MM.1S (cell line): ENCODE data around the gene C1orf56.
A peak's percentile ranks its signal among the peaks of the same experiment; 100 is the strongest.

Experiments
- DNase-seq: peaks from one replicate; pipeline ENCODE4 v3.0.0-alpha.2; 2015
- H2AFZ ChIP-seq: fragments of 300-600 bp; sonication (generic); 2 replicates; pipeline ENCODE4 v1.6.0; 2016; ENCODE audit warnings: antibody characterized with exemption, low read length
- H3F3A ChIP-seq: fragments of 300-600 bp; sonication (generic); 2 replicates; pipeline ENCODE4 v1.6.1; 2016; ENCODE audit warnings: mild to moderate bottlenecking, antibody characterized with exemption, low read length, moderate library complexity, mixed read lengths; ENCODE audit not compliant: insufficient read depth
- H3K27ac ChIP-seq: fragments of 300-600 bp; sonication (generic); 2 replicates; pipeline ENCODE4 v1.5.1; 2016; ENCODE audit warnings: mild to moderate bottlenecking, low read length
- H3K27me3 ChIP-seq: fragments of 300-600 bp; sonication (generic); replicated peaks from 2 replicates; pipeline ENCODE4 v1.6.0; 2016; ENCODE audit warnings: low read length; ENCODE audit not compliant: insufficient read depth
- H3K36me3 ChIP-seq: fragments of 300-600 bp; sonication (generic); replicated peaks from 2 replicates; pipeline ENCODE4 v1.6.1; 2016; ENCODE audit warnings: mild to moderate bottlenecking, low read length, mixed read lengths; ENCODE audit not compliant: insufficient read depth
- H3K4me1 ChIP-seq: fragments of 300-600 bp; sonication (generic); 2 replicates; pipeline ENCODE4 v1.6.1; 2016; ENCODE audit warnings: low read length, mixed read lengths
- H3K4me2 ChIP-seq: fragments of 300-600 bp; sonication (generic); 2 replicates; pipeline ENCODE4 v1.6.0; 2016; ENCODE audit warnings: low read depth, low read length
- H3K4me3 ChIP-seq: fragments of 300-600 bp; sonication (generic); 2 replicates; pipeline ENCODE4 v1.5.1; 2016; ENCODE audit warnings: low read length, mixed read lengths
- H3K79me2 ChIP-seq: fragments of 300-600 bp; sonication (generic); 2 replicates; pipeline ENCODE4 v1.6.1; 2016; ENCODE audit warnings: mixed run types, low read length, mixed read lengths
- H3K9ac ChIP-seq: fragments of 300-600 bp; sonication (generic); 2 replicates; pipeline ENCODE4 v1.6.1; 2016; ENCODE audit warnings: low read length, mixed read lengths
- H3K9me2 ChIP-seq: fragments of 300-600 bp; sonication (generic); replicated peaks from 2 replicates; pipeline ENCODE4 v1.6.1; 2016; ENCODE audit warnings: mild to moderate bottlenecking, low read length, mixed read lengths; ENCODE audit not compliant: insufficient read depth
- H3K9me3 ChIP-seq: fragments of 300-600 bp; sonication (generic); replicated peaks from 2 replicates; pipeline ENCODE4 v1.6.1; 2016; ENCODE audit warnings: mild to moderate bottlenecking, low read length, mixed read lengths; ENCODE audit not compliant: insufficient read depth
- H4K20me1 ChIP-seq: fragments of 300-600 bp; sonication (generic); 2 replicates; pipeline ENCODE4 v1.6.1; 2016; ENCODE audit warnings: mild to moderate bottlenecking, low read length, moderate library complexity, mixed read lengths; ENCODE audit not compliant: insufficient read depth
- CTCF ChIP-seq: fragments of 300-600 bp; sonication (generic); IDR thresholded peaks from 2 replicates; pipeline ENCODE4 v1.5.1; 2016; ENCODE audit warnings: antibody characterized with exemption, low read length, mixed read lengths
- EZH2 ChIP-seq: fragments of 300-600 bp; sonication (generic); optimal IDR thresholded peaks from 2 replicates; pipeline ENCODE3; 2017; ENCODE audit warnings: low read depth, mild to moderate bottlenecking, antibody characterized with exemption, low read length, mixed read lengths
- EZH2phosphoT487 ChIP-seq: fragments of 300-600 bp; sonication (generic); IDR thresholded peaks from 2 replicates; pipeline ENCODE4 v1.6.1; 2018; ENCODE audit warnings: antibody characterized with exemption, low read length

C1orf56 gene

GRCh38 chr1:151047591-151047924 lies at the start of gene C1orf56:
Gene C1orf56, plus strand, starts transcription at chr1:151047751. Its CDS starts 97 bp downstream, at chr1:151047848.
- Histone ChIP-seq H2AFZ (peak within 1 kb of the TSS; percentile 83), H3K4me2 (peak within 1 kb of the TSS; percentile 99), H3K27me3 (no peaks in the 10 kb centered on the region), H3K79me2 (no peaks in the 10 kb centered on the region), H3F3A (peaks cover 13% of the 10 kb centered on the region; the same call in 1 of the 2 replicates), H3K36me3 (no peaks in the 10 kb centered on the region), H4K20me1 (no peaks in the 10 kb centered on the region; the same call in 1 of the 2 replicates), H3K27ac (no peak within 1 kb of the TSS), H3K9me3 (no peaks in the 10 kb centered on the region), H3K9me2 (no peaks in the 10 kb centered on the region), H3K4me1 (peaks cover 13% of the 10 kb centered on the region; the same call in 1 of the 2 replicates), H3K9ac (peak within 1 kb of the TSS; percentile 4; the same call in 1 of the 2 replicates), H3K4me3 (peak within 1 kb of the TSS; percentile 72)
- peak; percentile 46 for DNase-seq
- TF ChIP-seq EZH2phosphoT487 (no peak), CTCF (no peak), EZH2 (no peak)

GRCh38 chr1:150997949-150998348 lies 49.6 kb upstream of the C1orf56 start:
- Histone ChIP-seq H3K79me2 (no peaks in the 10 kb centered on the region), H4K20me1 (no peaks in the 10 kb centered on the region), H3K9me2 (no peaks in the 10 kb centered on the region), H3F3A (no peaks in the 10 kb centered on the region), H3K27ac (no peak overlapping the region), H3K9ac (no peak overlapping the region), H2AFZ (no peak overlapping the region), H3K4me3 (no peak overlapping the region), H3K27me3 (no peaks in the 10 kb centered on the region), H3K9me3 (no peaks in the 10 kb centered on the region), H3K4me1 (peaks cover 5% of the 10 kb centered on the region), H3K4me2 (no peak overlapping the region), H3K36me3 (no peaks in the 10 kb centered on the region)
- no peak for DNase-seq
- TF ChIP-seq EZH2 = no peak
- TF ChIP-seq EZH2phosphoT487 = no peak
- no peak for TF ChIP-seq CTCF

- H3K27ac ChIP-seq = no peak overlapping the region
- no peaks in the 10 kb centered on the region for H3K79me2 ChIP-seq
- H4K20me1 ChIP-seq = no peaks in the 10 kb centered on the region
- H3K4me3 ChIP-seq = no peak overlapping the region
- peaks cover 8% of the 10 kb centered on the region for H3K4me1 ChIP-seq
- no peak overlapping the region for H3K9ac ChIP-seq
- no peak overlapping the region for H3K4me2 ChIP-seq
- no peak overlapping the region for H2AFZ ChIP-seq
- H3F3A ChIP-seq = no peaks in the 10 kb centered on the region
- H3K27me3 ChIP-seq = no peaks in the 10 kb centered on the region
- no peaks in the 10 kb centered on the region for H3K36me3 ChIP-seq
- H3K9me3 ChIP-seq = no peaks in the 10 kb centered on the region
- no peak for DNase-seq
- H3K9me2 ChIP-seq = no peaks in the 10 kb centered on the region
- TF ChIP-seq EZH2 (no peak), CTCF (no peak), EZH2phosphoT487 (no peak)
Observed at GRCh38 chr1:150999051-150999674, 48.4 kb upstream of the C1orf56 start.
